NB4 (cell line): ENCODE measurements around the gene EIF1.
"Not testable (repeated sequence)": the region's sequence is repeated elsewhere in the genome, so short reads cannot be mapped to it uniquely, and the experiment has no call there.

Experiments used
- CTCF ChIP-seq: IDR thresholded peaks from one replicate; pipeline ENCODE4 v1.5.1; 2012; ENCODE audit warnings: low read depth, low read length
- MYC ChIP-seq: IDR thresholded peaks from 2 replicates; pipeline ENCODE4 v1.6.1; 2011; ENCODE audit warnings: low read depth, low read length
- POLR2A ChIP-seq: IDR thresholded peaks from 2 replicates; pipeline ENCODE4 v1.6.1; 2011; ENCODE audit warnings: mild to moderate bottlenecking; ENCODE audit not compliant: insufficient read length; ENCODE audit errors: extremely low read depth
- TF ChIP-seq, protein P1 (sequence below): IDR thresholded peaks from 2 replicates; pipeline ENCODE4 v1.6.1; 2011; ENCODE audit warnings: low read depth, low read length

DNA sequence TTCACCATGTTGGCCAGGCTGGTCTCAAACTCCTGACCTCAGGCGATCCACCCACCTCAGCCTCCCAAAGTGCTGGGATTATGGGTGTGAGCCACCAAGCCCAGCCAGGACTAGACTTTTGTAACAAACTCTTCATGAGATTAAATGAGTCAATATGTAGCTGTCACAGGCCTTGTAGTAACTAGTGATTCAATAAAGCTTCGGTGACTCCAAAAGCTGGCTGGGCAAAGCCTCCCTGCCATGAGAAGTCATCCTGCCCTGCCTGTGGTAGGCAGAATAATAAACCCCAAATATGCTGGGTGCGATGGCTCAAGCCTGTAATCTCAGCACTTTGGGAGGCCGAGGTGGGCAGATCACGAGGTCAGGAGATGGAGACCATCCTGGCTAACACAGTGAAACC is 48.1 kb upstream of the EIF1 start:
- not testable (repeated sequence) for TF ChIP-seq CTCF, POLR2A, MYC
- TF ChIP-seq, protein P1, sequence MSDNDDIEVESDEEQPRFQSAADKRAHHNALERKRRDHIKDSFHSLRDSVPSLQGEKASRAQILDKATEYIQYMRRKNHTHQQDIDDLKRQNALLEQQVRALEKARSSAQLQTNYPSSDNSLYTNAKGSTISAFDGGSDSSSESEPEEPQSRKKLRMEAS, result not testable (repeated sequence)
